ENCODE data around the gene PRKAG1. TPM values are rescaled to one million over a fixed set of nuclear protein-coding genes. Genes with fewer than 3 reads are reported as not detected.

PRKAG1 gene
- polyA plus RNA-seq, 1 experiment = 94.1 TPM

DNA sequence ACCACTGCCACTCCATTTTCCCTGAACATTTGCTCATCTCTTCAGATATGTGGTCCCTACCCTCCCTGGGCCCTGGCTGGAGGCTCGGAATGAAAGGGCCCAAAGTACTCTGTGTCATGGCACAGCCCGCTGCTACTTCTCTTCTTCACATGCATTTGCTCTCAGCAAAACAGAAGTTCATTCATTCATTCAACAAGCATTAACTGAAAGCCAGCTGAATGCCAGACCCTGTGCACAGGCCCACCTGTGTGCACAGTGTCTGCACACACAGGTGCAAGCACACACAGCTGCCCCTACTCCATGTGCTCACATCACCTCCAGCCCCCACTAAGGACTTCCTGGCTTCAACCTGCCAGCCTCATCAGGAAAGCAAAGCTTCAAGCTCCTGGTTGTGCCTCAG, 32.7 kb downstream of the PRKAG1 start:
- TF ChIP-seq CTCF (IDR thresholded peaks at IDR 0.05; ENCODE audit: insufficient read depth, low read depth, low read length) = no peak
- ChIA-PET CTCF (interaction anchor here (0.9 to 30.1 kb wide), 3 partner anchors 8 to 27 kb away, joined by 3 to 757 read pairs (median 757); partner anchors contain the start of genes DDN, WNT1 and WNT10B), POLR2A (no interaction called here)
- no peak for DNase-seq (ENCODE audit: low read depth)
- Histone ChIP-seq H3K27me3 (ENCODE audit: control insufficient read depth, insufficient read depth, low read length) (peaks cover 53% of the 10 kb centered on the region), H3K4me3 (ENCODE audit: low read depth, low read length) (no peak overlapping the region), H3K36me3 (ENCODE audit: control insufficient read depth, insufficient read depth, low read length) (no peaks in the 10 kb centered on the region)

- H3K27me3 ChIP-seq (ENCODE audit: control insufficient read depth, insufficient read depth, low read length) = peaks cover 57% of the 10 kb centered on the region
- no peaks in the 10 kb centered on the region for H3K36me3 ChIP-seq (ENCODE audit: control insufficient read depth, insufficient read depth, low read length)
- ChIA-PET CTCF (interaction anchor here (0.9 to 30.1 kb wide), 3 partner anchors 8 to 27 kb away, joined by 3 to 757 read pairs (median 757); partner anchors contain the start of genes DDN, WNT1 and WNT10B), POLR2A (interaction anchor here (0.6 kb wide), 1 partner anchor 7 kb away, joined by 7 read pairs; no protein-coding TSS in a partner anchor)
- no peak overlapping the region for H3K4me3 ChIP-seq (ENCODE audit: low read depth, low read length)
- no peak for TF ChIP-seq CTCF (IDR thresholded peaks at IDR 0.05; ENCODE audit: insufficient read depth, low read depth, low read length)
- no peak for DNase-seq (ENCODE audit: low read depth)
Observed at GRCh38 chr12:48985475-48985897, 33.1 kb downstream of the PRKAG1 start.

DNA sequence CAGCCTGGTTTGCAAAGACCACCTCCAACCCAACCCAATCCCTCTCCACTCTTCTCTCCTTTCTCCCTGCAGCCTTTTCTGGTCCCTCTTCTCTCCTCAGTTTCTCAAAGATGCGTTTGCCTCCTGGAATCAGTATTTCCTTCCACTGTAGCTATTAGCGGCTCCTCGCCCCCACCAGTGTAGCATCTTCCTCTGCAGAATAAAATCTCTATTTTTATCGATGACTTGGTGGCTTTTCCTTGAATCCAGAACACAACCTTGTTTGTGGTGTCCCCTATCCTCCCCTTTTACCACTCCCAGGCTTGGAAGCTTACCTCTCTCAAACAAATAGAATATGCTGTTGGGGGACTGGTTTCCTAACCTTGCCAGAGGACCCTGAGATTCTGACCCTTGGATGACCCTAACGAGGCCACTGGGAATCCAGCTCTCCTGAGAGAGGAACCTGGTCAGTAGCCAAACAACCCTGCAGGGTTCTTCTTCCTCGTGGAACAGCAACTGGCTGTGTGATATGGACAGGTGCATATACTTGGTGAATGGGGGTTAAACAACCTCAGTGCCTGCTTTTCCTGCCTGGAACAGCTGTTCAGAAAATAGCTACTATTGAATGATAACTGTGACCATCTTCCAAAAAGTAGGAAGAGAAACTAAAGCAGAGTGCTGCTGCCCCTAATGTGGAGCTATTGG, 36.0 kb downstream of the PRKAG1 start:
- peaks cover 75% of the 10 kb centered on the region for H3K27me3 ChIP-seq (ENCODE audit: control insufficient read depth, insufficient read depth, low read length)
- no peak for DNase-seq (ENCODE audit: low read depth)
- POLR2A ChIA-PET = no interaction called here

DNA sequence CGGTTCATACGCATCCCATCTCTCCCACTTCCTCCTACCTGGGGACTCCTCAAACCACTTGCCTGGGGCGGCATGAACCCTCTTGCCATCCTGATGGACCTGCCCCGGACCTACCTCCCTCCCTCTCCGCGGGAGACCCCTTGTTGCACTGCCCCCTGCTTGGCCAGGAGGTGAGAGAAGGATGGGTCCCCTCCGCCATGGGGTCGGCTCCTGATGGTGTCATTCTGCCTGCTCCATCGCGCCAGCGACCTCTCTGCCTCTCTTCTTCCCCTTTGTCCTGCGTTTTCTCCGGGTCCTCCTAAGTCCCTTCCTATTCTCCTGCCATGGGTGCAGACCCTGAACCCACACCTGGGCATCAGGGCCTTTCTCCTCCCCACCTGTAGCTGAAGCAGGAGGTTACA, 36.8 kb downstream of the PRKAG1 start:
- no peak for TF ChIP-seq CTCF (IDR thresholded peaks at IDR 0.05; ENCODE audit: insufficient read depth, low read depth, low read length)
- no peak for DNase-seq (ENCODE audit: low read depth)
- H3K4me3 ChIP-seq (ENCODE audit: low read depth, low read length) = no peak overlapping the region
- CTCF ChIA-PET = interaction anchor here (0.6 to 30.1 kb wide), 5 partner anchors 7 to 116 kb away, joined by 3 to 757 read pairs (median 3); partner anchors contain the start of genes DDN, WNT1 and WNT10B
- peaks cover 73% of the 10 kb centered on the region for H3K27me3 ChIP-seq (ENCODE audit: control insufficient read depth, insufficient read depth, low read length)
- POLR2A ChIA-PET = no interaction called here
- H3K36me3 ChIP-seq (ENCODE audit: control insufficient read depth, insufficient read depth, low read length) = no peaks in the 10 kb centered on the region

More for the DNA sequence above, 36.0 kb downstream of the PRKAG1 start:
- no peak for TF ChIP-seq CTCF (IDR thresholded peaks at IDR 0.05; ENCODE audit: insufficient read depth, low read depth, low read length)
- Histone ChIP-seq H3K4me3 (ENCODE audit: low read depth, low read length) (no peak overlapping the region), H3K36me3 (ENCODE audit: control insufficient read depth, insufficient read depth, low read length) (no peaks in the 10 kb centered on the region)
- CTCF ChIA-PET = interaction anchor here (0.9 to 30.1 kb wide), 8 partner anchors 8 to 129 kb away, joined by 3 to 757 read pairs (median 3); partner anchors contain the start of genes DDN, WNT1 and WNT10B

- Histone ChIP-seq H3K4me3 (ENCODE audit: low read depth, low read length) (no peak overlapping the region), H3K27me3 (ENCODE audit: control insufficient read depth, insufficient read depth, low read length) (peaks cover 69% of the 10 kb centered on the region), H3K36me3 (ENCODE audit: control insufficient read depth, insufficient read depth, low read length) (no peaks in the 10 kb centered on the region)
- no peak for DNase-seq (ENCODE audit: low read depth)
- ChIA-PET POLR2A (no interaction called here), CTCF (interaction anchor here (0.6 to 30.1 kb wide), 4 partner anchors 6 to 107 kb away, joined by 3 to 757 read pairs (median 380); partner anchors contain the start of genes DDN, WNT1 and WNT10B)
- no peak; the same call in 1 of the 2 replicates for TF ChIP-seq CTCF (IDR thresholded peaks at IDR 0.05; ENCODE audit: insufficient read depth, low read depth, low read length)
Observed at GRCh38 chr12:48980953-48981756, 37.4 kb downstream of the PRKAG1 start.
